GM19239 (cell line): ENCODE results near the gene SYNDIG1.
"Not testable (repeated sequence)": the region's sequence is repeated elsewhere in the genome, so short reads cannot be mapped to it uniquely, and the experiment has no call there.

Experiments used
- DNase-seq: peaks from one replicate; pipeline ENCODE4 v3.0.0; 2011; ENCODE audit warnings: low spot score; ENCODE audit not compliant: insufficient read length
- FAIRE-seq: peaks from 2 replicates; lab custom pipeline; 2011; peaks lifted over from hg19 to GRCh38; lab: Jason Lieb, UNC

The SYNDIG1 gene

GRCh38 chr20:24622856-24623255, 153.4 kb downstream of the SYNDIG1 start:
- DNase-seq (no peak), FAIRE-seq (no peak)

GRCh38 chr20:24626141-24626540, 156.7 kb downstream of the SYNDIG1 start:
- not testable (repeated sequence) for DNase-seq, FAIRE-seq

- no peak for FAIRE-seq
Observed at GRCh38 chr20:24627291-24627690, 157.9 kb downstream of the SYNDIG1 start.

GRCh38 chr20:24627926-24628325, 158.5 kb downstream of the SYNDIG1 start:
- FAIRE-seq = no peak
- DNase-seq = no peak

More at GRCh38 chr20:24627291-24627690, 157.9 kb downstream of the SYNDIG1 start:
- DNase-seq = no peak

GRCh38 chr20:24628985-24629384, 159.6 kb downstream of the SYNDIG1 start:
- FAIRE-seq (no peak), DNase-seq (no peak)

GRCh38 chr20:24629668-24630067, 160.2 kb downstream of the SYNDIG1 start:
- no peak for DNase-seq
- FAIRE-seq = no peak

- DNase-seq = no peak
- no peak for FAIRE-seq
Observed at GRCh38 chr20:24630486-24631172, 161.2 kb downstream of the SYNDIG1 start.

GRCh38 chr20:24631173-24631505, 161.7 kb downstream of the SYNDIG1 start:
- FAIRE-seq (no peak), DNase-seq (no peak)

- no peak for DNase-seq
- FAIRE-seq = no peak
Observed at GRCh38 chr20:24632581-24632980, 163.2 kb downstream of the SYNDIG1 start.

GRCh38 chr20:24633026-24633425, 163.6 kb downstream of the SYNDIG1 start:
- no peak for FAIRE-seq
- no peak for DNase-seq

- no peak for DNase-seq
- FAIRE-seq = no peak
Observed at GRCh38 chr20:24633521-24633920, 164.1 kb downstream of the SYNDIG1 start.

- no peak for FAIRE-seq
- DNase-seq = no peak
Observed at GRCh38 chr20:24634855-24635254, 165.4 kb downstream of the SYNDIG1 start.

- FAIRE-seq = no peak
- DNase-seq = no peak
Observed at GRCh38 chr20:24636626-24637025, 167.2 kb downstream of the SYNDIG1 start.

GRCh38 chr20:24637087-24637486, 167.7 kb downstream of the SYNDIG1 start:
- no peak for FAIRE-seq

GRCh38 chr20:24637941-24638340, 168.5 kb downstream of the SYNDIG1 start:
- DNase-seq (no peak), FAIRE-seq (no peak)

More at GRCh38 chr20:24637087-24637486, 167.7 kb downstream of the SYNDIG1 start:
- no peak for DNase-seq

GRCh38 chr20:24638591-24639548, 169.4 kb downstream of the SYNDIG1 start:
- DNase-seq (no peak), FAIRE-seq (no peak)

GRCh38 chr20:24640276-24640675, 170.8 kb downstream of the SYNDIG1 start:
- FAIRE-seq = no peak
- no peak for DNase-seq

GRCh38 chr20:24640686-24641085, 171.3 kb downstream of the SYNDIG1 start:
- DNase-seq (no peak), FAIRE-seq (no peak)

- no peak for DNase-seq
- FAIRE-seq = no peak
Observed at GRCh38 chr20:24643731-24644626, 174.6 kb downstream of the SYNDIG1 start.

- no peak for DNase-seq
- no peak for FAIRE-seq
Observed at GRCh38 chr20:24646321-24646720, 176.9 kb downstream of the SYNDIG1 start.
